ENCODE measurements around the gene SDHAF3. TPM values are rescaled to one million over a fixed set of nuclear protein-coding genes. Genes with fewer than 3 reads are reported as not detected.

Gene SDHAF3
- polyA plus RNA-seq, 2 of the 4 experiments (the other 2 are of a cell fraction): 52.3 to 56.0 TPM

- H3K27ac ChIP-seq: no peak overlapping the region
- no peak for ATAC-seq
- H3K4me3 ChIP-seq: no peak overlapping the region
- WGBS (ENCODE audit: missing lambda C conversion rate): 14% methylated on average over 4 of the region's 4 CpGs
- H3K4me2 ChIP-seq: no peak overlapping the region
- TF ChIP-seq KDM5A (IDR thresholded peaks at IDR 0.05) (no peak), EHMT2 (IDR thresholded peaks at IDR 0.05; ENCODE audit: low read depth) (no peak), ZC3H11A (IDR thresholded peaks at IDR 0.05) (no peak), RFX5 (IDR thresholded peaks at IDR 0.05) (no peak), PHF8 (IDR thresholded peaks at IDR 0.05; ENCODE audit: borderline replicate concordance, low read depth) (no peak), ZNF302 (CRISPR knock-in tag; IDR thresholded peaks at IDR 0.05) (no peak)
- TF ChIP-seq, protein P1, sequence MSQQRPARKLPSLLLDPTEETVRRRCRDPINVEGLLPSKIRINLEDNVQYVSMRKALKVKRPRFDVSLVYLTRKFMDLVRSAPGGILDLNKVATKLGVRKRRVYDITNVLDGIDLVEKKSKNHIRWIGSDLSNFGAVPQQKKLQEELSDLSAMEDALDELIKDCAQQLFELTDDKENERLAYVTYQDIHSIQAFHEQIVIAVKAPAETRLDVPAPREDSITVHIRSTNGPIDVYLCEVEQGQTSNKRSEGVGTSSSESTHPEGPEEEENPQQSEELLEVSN (IDR thresholded peaks at IDR 0.05; ENCODE audit: borderline replicate concordance, low read depth): no peak
- no peak for DNase-seq (ENCODE audit: low read depth in 1 of 2, low spot score in 1 of 2)
- ChIA-PET CTCF (no interaction called here), POLR2A (no interaction called here)
- H3K4me1 ChIP-seq: no peaks in the 10 kb centered on the region
- no peak for FAIRE-seq
- no peaks in the 10 kb centered on the region for H3K9me3 ChIP-seq
Measured at GRCh38 chr7:97079300-97079699, 38.2 kb upstream of the SDHAF3 start.

- no peak overlapping the region for H3K4me3 ChIP-seq
- no peak overlapping the region for H3K4me2 ChIP-seq
- DNase-seq (ENCODE audit: low read depth in 1 of 2, low spot score in 1 of 2) (no peak), FAIRE-seq (no peak), ATAC-seq (no peak)
- ChIA-PET CTCF (no interaction called here), POLR2A (no interaction called here)
- no peak overlapping the region for H3K27ac ChIP-seq
- WGBS (ENCODE audit: missing lambda C conversion rate): 4% methylated on average over 3 of the region's 3 CpGs
- no peaks in the 10 kb centered on the region for H3K4me1 ChIP-seq
- no peak for TF ChIP-seq FOSB (CRISPR knock-in tag; IDR thresholded peaks at IDR 0.05)
- no peak for TF ChIP-seq TFCP2L1 (CRISPR knock-in tag; IDR thresholded peaks at IDR 0.05)
- no peak for TF ChIP-seq JUNB (IDR thresholded peaks at IDR 0.05)
- TF ChIP-seq PHF8 (IDR thresholded peaks at IDR 0.05; ENCODE audit: borderline replicate concordance, low read depth): no peak
- H3K9me3 ChIP-seq: no peaks in the 10 kb centered on the region
Measured at GRCh38 chr7:97081521-97082300, 35.8 kb upstream of the SDHAF3 start.

- H3K9me3 ChIP-seq: no peaks in the 10 kb centered on the region
- H3K4me1 ChIP-seq: no peaks in the 10 kb centered on the region
- ChIA-PET CTCF (interaction anchor here (0.6 to 0.8 kb wide), 2 partner anchors 24 to 594 kb away, joined by 3 to 4 read pairs; no protein-coding TSS in a partner anchor), POLR2A (no interaction called here)
- DNase-seq (ENCODE audit: low read depth in 1 of 2, low spot score in 1 of 2): no peak
- no peak overlapping the region for H3K27ac ChIP-seq
- 4% methylated on average over 3 of the region's 3 CpGs for whole genome bisulfite sequencing (ENCODE audit: missing lambda C conversion rate)
- no peak overlapping the region for H3K4me2 ChIP-seq
- TF ChIP-seq, protein P2, sequence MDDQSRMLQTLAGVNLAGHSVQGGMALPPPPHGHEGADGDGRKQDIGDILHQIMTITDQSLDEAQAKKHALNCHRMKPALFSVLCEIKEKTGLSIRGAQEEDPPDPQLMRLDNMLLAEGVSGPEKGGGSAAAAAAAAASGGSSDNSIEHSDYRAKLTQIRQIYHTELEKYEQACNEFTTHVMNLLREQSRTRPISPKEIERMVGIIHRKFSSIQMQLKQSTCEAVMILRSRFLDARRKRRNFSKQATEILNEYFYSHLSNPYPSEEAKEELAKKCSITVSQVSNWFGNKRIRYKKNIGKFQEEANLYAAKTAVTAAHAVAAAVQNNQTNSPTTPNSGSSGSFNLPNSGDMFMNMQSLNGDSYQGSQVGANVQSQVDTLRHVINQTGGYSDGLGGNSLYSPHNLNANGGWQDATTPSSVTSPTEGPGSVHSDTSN (IDR thresholded peaks at IDR 0.05): no peak
- no peak for TF ChIP-seq POLR2AphosphoS2 (conservative IDR thresholded peaks at IDR 0.05; ENCODE audit: low read length)
- no peak for TF ChIP-seq CHD2 (IDR thresholded peaks at IDR 0.05; ENCODE audit: low read length, partially characterized antibody)
- ATAC-seq: no peak
- no peak for FAIRE-seq
- no peak overlapping the region for H3K4me3 ChIP-seq
Measured at GRCh38 chr7:97088364-97088763, 29.1 kb upstream of the SDHAF3 start.

DNA sequence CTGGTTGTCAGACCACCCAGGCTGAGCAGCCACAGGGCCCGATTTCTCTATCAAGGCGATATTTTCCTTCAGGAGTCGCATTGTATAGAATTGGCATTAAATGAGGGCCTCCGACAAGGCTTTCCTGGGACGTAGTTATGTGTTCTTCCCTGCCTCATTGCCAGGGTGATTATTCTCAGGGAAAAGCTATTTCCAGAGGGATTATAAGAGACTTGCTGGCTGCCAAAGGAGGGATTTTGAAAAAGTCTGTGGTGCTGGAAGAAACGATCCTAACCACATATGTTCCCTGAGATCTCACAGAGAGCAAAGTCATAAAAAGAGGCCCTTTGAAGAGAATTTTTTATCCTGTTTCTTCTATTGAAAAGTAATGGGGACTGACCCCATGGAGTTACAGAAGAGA, 27.7 kb upstream of the SDHAF3 start:
- ChIA-PET POLR2A (no interaction called here), CTCF (interaction anchor here (0.7 kb wide), 1 partner anchor 141 kb away, joined by 3 read pairs; no protein-coding TSS in a partner anchor)
- no peak overlapping the region for H3K27ac ChIP-seq
- no peaks in the 10 kb centered on the region for H3K9me3 ChIP-seq
- no peak overlapping the region for H3K4me3 ChIP-seq
- ATAC-seq: no peak
- no peak overlapping the region for H3K4me2 ChIP-seq
- DNase-seq (ENCODE audit: low read depth in 1 of 2, low spot score in 1 of 2): no peak
- H3K4me1 ChIP-seq: no peaks in the 10 kb centered on the region
- 28% methylated on average over 6 of the region's 6 CpGs for WGBS (ENCODE audit: missing lambda C conversion rate)
- no peak for FAIRE-seq
- TF ChIP-seq HOXB5 (CRISPR knock-in tag; IDR thresholded peaks at IDR 0.05) (no peak), EHMT2 (IDR thresholded peaks at IDR 0.05; ENCODE audit: low read depth) (no peak), HOXB13 (CRISPR knock-in tag; IDR thresholded peaks at IDR 0.05; ENCODE audit: low read depth) (no peak), NR3C1 (IDR thresholded peaks at IDR 0.05) (no peak), PHF8 (IDR thresholded peaks at IDR 0.05; ENCODE audit: borderline replicate concordance, low read depth) (no peak)
- TF ChIP-seq, protein P3, sequence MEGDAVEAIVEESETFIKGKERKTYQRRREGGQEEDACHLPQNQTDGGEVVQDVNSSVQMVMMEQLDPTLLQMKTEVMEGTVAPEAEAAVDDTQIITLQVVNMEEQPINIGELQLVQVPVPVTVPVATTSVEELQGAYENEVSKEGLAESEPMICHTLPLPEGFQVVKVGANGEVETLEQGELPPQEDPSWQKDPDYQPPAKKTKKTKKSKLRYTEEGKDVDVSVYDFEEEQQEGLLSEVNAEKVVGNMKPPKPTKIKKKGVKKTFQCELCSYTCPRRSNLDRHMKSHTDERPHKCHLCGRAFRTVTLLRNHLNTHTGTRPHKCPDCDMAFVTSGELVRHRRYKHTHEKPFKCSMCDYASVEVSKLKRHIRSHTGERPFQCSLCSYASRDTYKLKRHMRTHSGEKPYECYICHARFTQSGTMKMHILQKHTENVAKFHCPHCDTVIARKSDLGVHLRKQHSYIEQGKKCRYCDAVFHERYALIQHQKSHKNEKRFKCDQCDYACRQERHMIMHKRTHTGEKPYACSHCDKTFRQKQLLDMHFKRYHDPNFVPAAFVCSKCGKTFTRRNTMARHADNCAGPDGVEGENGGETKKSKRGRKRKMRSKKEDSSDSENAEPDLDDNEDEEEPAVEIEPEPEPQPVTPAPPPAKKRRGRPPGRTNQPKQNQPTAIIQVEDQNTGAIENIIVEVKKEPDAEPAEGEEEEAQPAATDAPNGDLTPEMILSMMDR (IDR thresholded peaks at IDR 0.05): no peak

All from A549 (cell line).